HL-60/S4 treated with phorbol 12-myristate 13-acetate at 8.2 ng/mL for 4 days and 3 days (cell line): ENCODE results near the gene SYNGR4.

Experiments used
- in situ Hi-C: fragments of 300-500 bp; cut with MboI; formaldehyde crosslinking; loops from 2 replicates; pipeline ENCODE4 v1.15.0; 2022; ENCODE audit warnings: low sequenced_read_pairs

Gene SYNGR4

GRCh38 chr19:48396016-48396823 is 32.1 kb downstream of the SYNGR4 start:
- in situ Hi-C loops, result no loop called here

GRCh38 chr19:48396824-48397176 is 32.6 kb downstream of the SYNGR4 start:
- in situ Hi-C loops, result no loop called here

GRCh38 chr19:48397263-48398101 is 33.3 kb downstream of the SYNGR4 start:
- in situ Hi-C loops, result no loop called here

GRCh38 chr19:48398102-48398374 is 33.9 kb downstream of the SYNGR4 start:
- in situ Hi-C loops, result no loop called here

GRCh38 chr19:48398375-48399235 is 34.4 kb downstream of the SYNGR4 start:
- in situ Hi-C loops, result no loop called here

- in situ Hi-C loops, result no loop called here
Measured at GRCh38 chr19:48400018-48400742, 36.0 kb downstream of the SYNGR4 start.

- in situ Hi-C loops, result no loop called here
Measured at GRCh38 chr19:48401287-48401686, 37.1 kb downstream of the SYNGR4 start.

GRCh38 chr19:48403606-48404005 is 39.4 kb downstream of the SYNGR4 start:
- in situ Hi-C loops, result no loop called here

GRCh38 chr19:48405010-48405659 is 41.0 kb downstream of the SYNGR4 start:
- in situ Hi-C loops, result no loop called here

- in situ Hi-C loops, result no loop called here
Measured at GRCh38 chr19:48405850-48406249, 41.7 kb downstream of the SYNGR4 start.

- in situ Hi-C loops, result no loop called here
Measured at GRCh38 chr19:48413879-48414587, 49.9 kb downstream of the SYNGR4 start.

GRCh38 chr19:48415395-48415794 is 51.2 kb downstream of the SYNGR4 start:
- in situ Hi-C loops, result no loop called here

GRCh38 chr19:48415806-48416221 is 51.6 kb downstream of the SYNGR4 start:
- in situ Hi-C loops, result no loop called here

GRCh38 chr19:48417421-48417820 is 53.3 kb downstream of the SYNGR4 start:
- in situ Hi-C loops, result no loop called here

- in situ Hi-C loops, result no loop called here
Measured at GRCh38 chr19:48418317-48419064, 54.3 kb downstream of the SYNGR4 start.

GRCh38 chr19:48419158-48419920 is 55.2 kb downstream of the SYNGR4 start:
- in situ Hi-C loops, result no loop called here

- in situ Hi-C loops, result no loop called here
Measured at GRCh38 chr19:48421548-48421947, 57.4 kb downstream of the SYNGR4 start.

GRCh38 chr19:48424694-48425219 is 60.6 kb downstream of the SYNGR4 start:
- in situ Hi-C loops, result no loop called here
